Breast epithelium (tissue), 4 donors: ENCODE measurements around the gene GMDS. TPM values are rescaled to one million over a fixed set of nuclear protein-coding genes. Genes with fewer than 3 reads are reported as not detected.

Experiments used
- DNase-seq, 2 donors: peaks; one replicate each; pipeline ENCODE4 v3.0.0-alpha.2; 2019; ENCODE audit warnings: low spot score in 2 of 2
- H3K27ac ChIP-seq, 2 donors: fragments of 200-600 bp; sonication (generic) in 1 of 2; one replicate each; pipeline ENCODE4 v1.5.1; 2016 to 2019; ENCODE audit warnings: mild to moderate bottlenecking in 1 of 2
- H3K27me3 ChIP-seq, 2 donors: fragments of 200-600 bp; sonication (generic) in 1 of 2; one replicate each; pipeline versions ENCODE4 v1.5.1 to v1.6.0; 2017 to 2019; ENCODE audit warnings: control low read depth in 1 of 2, mild to moderate bottlenecking in 1 of 2
- H3K36me3 ChIP-seq: fragments of 200-600 bp; one replicate; pipeline ENCODE4 v1.5.1; 2019
- H3K4me1 ChIP-seq, 2 donors: fragments of 200-600 bp; sonication (generic); one replicate each; pipeline ENCODE4 v1.5.1; 2016 to 2019; ENCODE audit warnings: control low read depth in 1 of 2
- H3K4me3 ChIP-seq, 3 donors: fragments of 200-600 bp; sonication (generic); 1 replicate in 2 of 3; 2 replicates in 1 of 3; pipeline ENCODE4 v1.5.1; 2016 to 2019; ENCODE audit warnings: mild to moderate bottlenecking in 3 of 3, moderate library complexity in 2 of 3
- H3K9me3 ChIP-seq, 2 donors: fragments of 200-600 bp; sonication (generic) in 1 of 2; one replicate each; pipeline ENCODE4 v1.5.1; 2016 to 2019; ENCODE audit warnings: control low read depth in 1 of 2
- POLR2A ChIP-seq: fragments of 450-650 bp; IDR thresholded peaks from one replicate; pipeline ENCODE4 v1.6.1; 2016; ENCODE audit warnings: antibody characterized with exemption, mild to moderate bottlenecking, moderate library complexity
- POLR2AphosphoS5 ChIP-seq, 3 donors: sonication (generic); formaldehyde crosslinking; IDR thresholded peaks; one replicate each; pipeline ENCODE4 v1.6.1; 2017; ENCODE audit warnings: antibody characterized with exemption in 3 of 3
- intact Hi-C: fragments of 100-400 bp; cut with DNase I; formaldehyde crosslinking; loops from one replicate; pipeline ENCODE4 v1.15.1; 2023; ENCODE audit warnings: low total_unique reads
- total RNA-seq, 3 donors: library from RNA; depleted of rRNA; stranded (reverse); fragments of >200 nt; gene quantifications; one replicate each; pipeline ENCODE4 v1.1.0, GENCODE V29; 2016
- TF ChIP-seq, protein P1 (sequence below), 3 donors: fragments of 450-650 bp; IDR thresholded peaks; one replicate each; pipeline ENCODE4 v1.5.1; 2016 to 2017; ENCODE audit warnings: antibody characterized with exemption in 3 of 3, mild to moderate bottlenecking in 3 of 3, moderate library complexity in 3 of 3

Gene GMDS
- total RNA-seq, 3 donors from 2014 or later, result 7.5 to 29.2 (median 17.0) TPM

DNA sequence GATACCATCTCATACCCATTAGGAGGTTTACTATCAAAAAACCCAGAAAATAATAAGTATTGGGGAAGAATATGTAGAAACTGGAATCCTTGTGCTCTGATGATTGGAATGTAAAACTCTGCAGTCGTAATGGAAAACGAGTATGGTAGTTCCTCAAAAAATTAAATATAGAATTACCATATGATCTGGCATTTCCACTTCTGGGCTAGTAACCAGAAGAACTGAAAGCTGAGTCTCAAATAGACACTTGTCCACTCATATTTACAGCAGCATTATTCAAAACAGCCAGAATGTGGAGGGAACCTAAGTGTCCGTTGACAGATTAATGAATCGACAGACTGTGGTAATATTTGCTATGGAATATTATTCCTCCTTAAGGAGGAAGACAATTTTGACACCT lies 591.4 kb downstream of the GMDS start:
- intact Hi-C loops, result no loop called here
- no peak overlapping the region for H3K27ac ChIP-seq
- H3K36me3 ChIP-seq, result no peaks in the 10 kb centered on the region
- no peaks in the 10 kb centered on the region for H3K9me3 ChIP-seq
- TF ChIP-seq POLR2A, result no peak
- TF ChIP-seq, protein P1, sequence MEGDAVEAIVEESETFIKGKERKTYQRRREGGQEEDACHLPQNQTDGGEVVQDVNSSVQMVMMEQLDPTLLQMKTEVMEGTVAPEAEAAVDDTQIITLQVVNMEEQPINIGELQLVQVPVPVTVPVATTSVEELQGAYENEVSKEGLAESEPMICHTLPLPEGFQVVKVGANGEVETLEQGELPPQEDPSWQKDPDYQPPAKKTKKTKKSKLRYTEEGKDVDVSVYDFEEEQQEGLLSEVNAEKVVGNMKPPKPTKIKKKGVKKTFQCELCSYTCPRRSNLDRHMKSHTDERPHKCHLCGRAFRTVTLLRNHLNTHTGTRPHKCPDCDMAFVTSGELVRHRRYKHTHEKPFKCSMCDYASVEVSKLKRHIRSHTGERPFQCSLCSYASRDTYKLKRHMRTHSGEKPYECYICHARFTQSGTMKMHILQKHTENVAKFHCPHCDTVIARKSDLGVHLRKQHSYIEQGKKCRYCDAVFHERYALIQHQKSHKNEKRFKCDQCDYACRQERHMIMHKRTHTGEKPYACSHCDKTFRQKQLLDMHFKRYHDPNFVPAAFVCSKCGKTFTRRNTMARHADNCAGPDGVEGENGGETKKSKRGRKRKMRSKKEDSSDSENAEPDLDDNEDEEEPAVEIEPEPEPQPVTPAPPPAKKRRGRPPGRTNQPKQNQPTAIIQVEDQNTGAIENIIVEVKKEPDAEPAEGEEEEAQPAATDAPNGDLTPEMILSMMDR (IDR thresholded peaks at IDR 0.05), result no peak
- TF ChIP-seq POLR2AphosphoS5 (IDR thresholded peaks at IDR 0.05), result no peak
- no peaks in the 10 kb centered on the region for H3K27me3 ChIP-seq
- DNase-seq, result no peak
- no peaks in the 10 kb centered on the region for H3K4me1 ChIP-seq
- H3K4me3 ChIP-seq, result no peak overlapping the region

DNA sequence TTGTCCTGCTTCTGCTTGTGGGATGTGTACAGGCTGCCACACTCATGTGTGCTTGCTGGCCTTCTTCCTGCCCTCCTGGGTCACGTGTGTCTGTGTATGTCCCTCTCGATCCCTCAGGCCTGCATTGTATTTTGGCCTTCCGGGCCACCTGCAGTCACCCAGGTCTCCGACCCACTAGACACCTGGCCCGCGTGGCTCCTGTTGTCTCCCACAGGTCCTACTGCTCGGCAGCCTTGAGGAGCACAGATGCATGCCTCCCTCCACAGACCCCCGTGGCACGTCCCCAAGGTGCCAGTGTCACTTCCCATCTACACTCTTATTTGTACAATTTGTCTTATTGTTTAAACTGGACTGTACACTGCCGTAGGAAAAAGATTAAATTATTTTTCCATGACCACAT lies 592.6 kb downstream of the GMDS start:
- intact Hi-C loops, result no loop called here
- no peak for DNase-seq
- no peak for TF ChIP-seq POLR2A
- TF ChIP-seq, protein P1 (IDR thresholded peaks at IDR 0.05), result no peak
- no peak for TF ChIP-seq POLR2AphosphoS5 (IDR thresholded peaks at IDR 0.05)
- H3K9me3 ChIP-seq, result no peaks in the 10 kb centered on the region
- H3K27ac ChIP-seq, result no peak overlapping the region
- no peaks in the 10 kb centered on the region for H3K4me1 ChIP-seq
- no peaks in the 10 kb centered on the region for H3K27me3 ChIP-seq
- no peaks in the 10 kb centered on the region for H3K36me3 ChIP-seq
- H3K4me3 ChIP-seq, result no peak overlapping the region

DNA sequence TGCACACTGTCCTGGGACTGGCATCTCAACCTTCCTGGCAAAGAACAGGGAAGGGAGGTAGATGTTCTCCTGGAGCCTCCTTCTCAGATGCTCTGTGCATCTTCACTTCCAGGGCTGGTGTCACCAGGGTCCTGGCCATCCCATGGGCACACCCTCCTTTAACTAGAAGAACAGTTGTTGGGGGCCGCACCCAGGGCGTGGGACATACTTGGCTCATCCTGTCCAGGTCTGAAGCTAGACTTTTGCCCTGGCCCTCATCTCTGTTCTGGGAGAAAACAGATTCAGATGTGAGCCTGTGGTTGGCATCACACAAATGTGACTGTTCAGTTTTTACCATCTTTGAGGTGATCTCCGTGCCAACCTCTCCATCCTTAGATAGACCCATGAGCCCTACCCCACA lies 594.0 kb downstream of the GMDS start:
- no peak for DNase-seq
- TF ChIP-seq POLR2AphosphoS5 (IDR thresholded peaks at IDR 0.05), result no peak
- no peak for TF ChIP-seq POLR2A
- TF ChIP-seq, protein P1 (IDR thresholded peaks at IDR 0.05), result no peak
- intact Hi-C loops, result no loop called here
- Histone ChIP-seq H3K9me3 (no peaks in the 10 kb centered on the region), H3K27me3 (no peaks in the 10 kb centered on the region), H3K4me3 (no peak overlapping the region), H3K36me3 (no peaks in the 10 kb centered on the region), H3K4me1 (no peaks in the 10 kb centered on the region), H3K27ac (no peak overlapping the region)

DNA sequence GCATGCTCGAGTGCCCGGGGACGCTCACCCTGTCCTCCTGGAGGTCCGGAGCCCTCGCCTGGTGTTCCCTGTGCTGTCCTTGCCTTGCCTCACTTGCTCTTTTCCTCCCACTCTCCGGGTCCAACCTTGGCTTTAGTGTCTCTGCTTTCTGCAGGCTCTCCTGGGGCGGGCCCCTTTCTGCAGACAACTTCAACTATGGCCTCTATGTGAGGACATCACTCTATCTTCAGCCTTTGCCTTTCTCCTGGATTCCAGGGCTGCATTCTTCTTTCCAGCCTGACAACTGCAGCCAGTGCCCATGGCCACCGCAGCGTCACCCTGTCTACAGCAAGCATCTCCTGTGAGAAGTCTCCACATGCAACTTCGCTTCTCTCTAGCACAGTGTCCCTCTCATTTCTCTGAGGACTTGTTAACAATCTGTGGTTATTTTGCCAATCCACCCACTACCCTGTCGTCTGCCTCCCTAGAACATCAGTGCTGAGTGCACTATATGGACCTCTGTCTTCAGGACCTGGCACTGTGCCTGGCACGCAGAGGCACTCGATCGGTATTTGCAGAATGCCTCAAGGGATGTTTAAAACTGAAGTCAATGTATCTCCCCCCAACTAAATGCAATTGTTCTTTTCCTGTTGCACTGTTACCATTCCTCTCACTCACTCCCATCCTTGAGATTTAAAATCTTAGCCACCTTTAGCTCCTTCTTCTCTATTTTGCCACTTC lies 599.8 kb downstream of the GMDS start:
- no peak for DNase-seq
- Histone ChIP-seq H3K9me3 (no peaks in the 10 kb centered on the region), H3K4me1 (no peaks in the 10 kb centered on the region), H3K36me3 (no peaks in the 10 kb centered on the region), H3K27ac (no peak overlapping the region), H3K4me3 (no peak overlapping the region), H3K27me3 (no peaks in the 10 kb centered on the region)
- intact Hi-C loops, result loop anchor here (10.0 kb wide), 1 partner anchor 1759 kb away; no protein-coding TSS in a partner anchor
- TF ChIP-seq, protein P1 (IDR thresholded peaks at IDR 0.05), result no peak
- TF ChIP-seq POLR2A (no peak), POLR2AphosphoS5 (IDR thresholded peaks at IDR 0.05) (no peak)

DNA sequence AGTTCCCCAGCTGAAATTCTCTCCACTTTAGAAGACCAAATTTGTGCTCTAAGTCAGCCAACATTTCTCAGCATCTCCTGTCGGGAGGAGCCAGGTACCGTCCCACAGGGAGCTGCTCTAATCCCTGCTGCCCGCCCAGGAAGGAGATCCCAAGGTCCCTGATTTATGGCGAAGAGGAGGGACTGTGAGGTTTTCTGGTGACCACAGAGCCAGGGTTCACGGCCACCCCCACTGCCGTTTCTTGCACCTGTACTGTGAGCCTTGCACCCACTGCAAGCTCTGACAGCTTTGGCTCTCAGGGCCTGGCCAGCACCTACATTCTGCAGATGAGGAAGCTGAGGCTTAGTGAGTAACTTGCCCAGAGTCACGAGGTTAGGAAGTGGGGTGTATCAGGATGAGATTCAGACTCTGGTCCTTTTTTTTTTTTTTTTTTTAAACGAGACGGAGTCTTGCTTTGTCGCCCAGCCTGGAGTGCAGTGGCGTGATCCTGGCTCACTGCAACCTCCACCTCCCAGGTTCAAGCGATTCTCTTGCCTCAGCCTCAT lies 600.8 kb downstream of the GMDS start:
- no peaks in the 10 kb centered on the region for H3K9me3 ChIP-seq
- DNase-seq, result no peak
- no peaks in the 10 kb centered on the region for H3K27me3 ChIP-seq
- no peaks in the 10 kb centered on the region for H3K4me1 ChIP-seq
- intact Hi-C loops, result loop anchor here (10.0 kb wide), 1 partner anchor 1760 kb away; no protein-coding TSS in a partner anchor
- no peaks in the 10 kb centered on the region for H3K36me3 ChIP-seq
- H3K27ac ChIP-seq, result no peak overlapping the region
- TF ChIP-seq POLR2AphosphoS5 (IDR thresholded peaks at IDR 0.05) (no peak), POLR2A (no peak)
- TF ChIP-seq, protein P1 (IDR thresholded peaks at IDR 0.05), result no peak
- no peak overlapping the region for H3K4me3 ChIP-seq
